BE2C (cell line): ENCODE measurements around the gene ZNF213.

ENCODE experiments used
- DNase-seq: peaks from one replicate; pipeline ENCODE4 v3.0.0-alpha.2; 2020
- H3K27me3 ChIP-seq: fragments of 250-450 bp; sonication (Bioruptor Pico); 2 replicates; pipeline ENCODE4 v1.5.1; 2020; ENCODE audit warnings: mild to moderate bottlenecking
- H3K36me3 ChIP-seq: fragments of 250-450 bp; sonication (Bioruptor Pico); 2 replicates; pipeline ENCODE4 v1.5.1; 2020; ENCODE audit warnings: mild to moderate bottlenecking
- H3K4me1 ChIP-seq: fragments of 250-450 bp; sonication (Bioruptor Pico); 2 replicates; pipeline ENCODE4 v1.5.1; 2020
- H3K4me3 ChIP-seq: 2 replicates; pipeline ENCODE4 v1.5.1; 2011; ENCODE audit warnings: low read depth, low read length
- H3K9me3 ChIP-seq: fragments of 250-450 bp; sonication (Bioruptor Pico); 2 replicates; pipeline ENCODE4 v1.5.1; 2020
- CTCF ChIP-seq: IDR thresholded peaks from 2 replicates; pipeline ENCODE4 v1.5.1; 2012; ENCODE audit warnings: mild to moderate bottlenecking, low read depth, low read length

Gene ZNF213

GRCh38 chr16:3158026-3158509 lies 23.2 kb downstream of the ZNF213 start:
- H3K36me3 ChIP-seq, result no peaks in the 10 kb centered on the region
- H3K4me1 ChIP-seq, result no peaks in the 10 kb centered on the region
- DNase-seq, result no peak
- H3K27me3 ChIP-seq, result no peaks in the 10 kb centered on the region
- H3K4me3 ChIP-seq, result peak overlapping the region; percentile 74
- TF ChIP-seq CTCF, result no peak
- no peaks in the 10 kb centered on the region for H3K9me3 ChIP-seq

- Histone ChIP-seq H3K9me3 (no peaks in the 10 kb centered on the region), H3K36me3 (no peaks in the 10 kb centered on the region), H3K27me3 (no peaks in the 10 kb centered on the region), H3K4me3 (peak overlapping the region; percentile 74), H3K4me1 (no peaks in the 10 kb centered on the region)
- DNase-seq, result peak; percentile 86
- no peak for TF ChIP-seq CTCF
Observed at GRCh38 chr16:3158510-3159314, 23.9 kb downstream of the ZNF213 start.

- Histone ChIP-seq H3K27me3 (no peaks in the 10 kb centered on the region), H3K4me3 (no peak overlapping the region), H3K9me3 (no peaks in the 10 kb centered on the region), H3K4me1 (no peaks in the 10 kb centered on the region), H3K36me3 (no peaks in the 10 kb centered on the region)
- DNase-seq, result no peak
- no peak for TF ChIP-seq CTCF
Observed at GRCh38 chr16:3161235-3162018, 26.6 kb downstream of the ZNF213 start.

- Histone ChIP-seq H3K4me1 (no peaks in the 10 kb centered on the region), H3K4me3 (no peak overlapping the region), H3K36me3 (no peaks in the 10 kb centered on the region), H3K9me3 (no peaks in the 10 kb centered on the region), H3K27me3 (peaks cover 6% of the 10 kb centered on the region)
- TF ChIP-seq CTCF, result no peak
- no peak for DNase-seq
Observed at GRCh38 chr16:3164121-3164991, 29.5 kb downstream of the ZNF213 start.

- TF ChIP-seq CTCF, result no peak
- H3K4me1 ChIP-seq, result no peaks in the 10 kb centered on the region
- H3K9me3 ChIP-seq, result no peaks in the 10 kb centered on the region
- peaks cover 14% of the 10 kb centered on the region for H3K27me3 ChIP-seq
- no peaks in the 10 kb centered on the region for H3K36me3 ChIP-seq
- no peak for DNase-seq
- H3K4me3 ChIP-seq, result peak overlapping the region; percentile 37
Observed at GRCh38 chr16:3165111-3165822, 30.4 kb downstream of the ZNF213 start.
